EL (cell line): ENCODE results near the gene CFAP99.
"Not testable (repeated sequence)": the region's sequence is repeated elsewhere in the genome, so short reads cannot be mapped to it uniquely, and the experiment has no call there.

ENCODE experiments used
- DNase-seq: peaks from one replicate; pipeline ENCODE4 v3.0.0-alpha.2; 2016

CFAP99 gene

DNA sequence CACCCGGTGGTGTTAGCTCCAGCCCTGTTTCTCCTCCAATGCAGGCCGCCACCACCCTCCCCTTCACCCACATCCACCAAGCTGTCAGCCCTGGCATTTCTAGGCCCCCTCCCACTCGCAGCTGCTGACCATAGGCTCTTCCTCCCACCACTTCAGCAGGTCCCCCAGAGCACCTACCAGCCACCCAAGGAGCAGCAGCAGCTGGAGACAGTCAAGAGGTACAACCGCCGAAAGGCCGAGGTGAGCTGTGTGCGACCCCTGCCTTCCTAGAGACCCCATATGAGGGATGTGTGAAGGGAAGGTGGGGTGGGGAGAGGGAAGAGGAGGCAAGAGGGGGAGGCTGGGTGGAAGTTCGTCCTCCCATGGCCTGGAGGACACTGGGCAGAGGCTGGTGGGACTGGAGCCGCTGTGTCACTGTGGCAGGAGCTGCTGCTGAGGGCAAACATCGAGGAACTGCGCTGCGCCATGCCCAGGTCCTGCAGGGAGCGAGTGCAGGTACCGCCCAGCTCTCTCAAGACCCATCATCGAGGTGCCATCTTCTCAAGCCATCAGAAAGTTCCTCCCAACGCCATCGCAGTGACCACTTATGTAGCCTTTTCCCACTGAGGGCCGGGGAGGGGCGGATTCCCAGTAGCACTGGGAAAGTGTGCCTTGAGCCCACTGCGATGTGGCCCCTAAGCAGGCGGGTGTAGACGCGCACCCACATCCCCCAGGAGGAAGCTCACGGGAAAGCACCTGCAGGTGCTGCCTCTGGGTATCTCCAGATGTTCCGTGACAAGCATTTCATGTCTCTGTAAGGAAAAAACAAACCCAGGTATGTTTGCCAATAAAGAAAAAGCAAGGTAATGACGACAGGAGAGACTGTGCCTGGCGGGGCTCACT, 31.0 kb downstream of the CFAP99 start:
- no peak for DNase-seq

- DNase-seq, result no peak
Measured at GRCh38 chr4:2450394-2451035, 31.8 kb downstream of the CFAP99 start.

GRCh38 chr4:2451036-2451520, 32.3 kb downstream of the CFAP99 start:
- no peak for DNase-seq

DNA sequence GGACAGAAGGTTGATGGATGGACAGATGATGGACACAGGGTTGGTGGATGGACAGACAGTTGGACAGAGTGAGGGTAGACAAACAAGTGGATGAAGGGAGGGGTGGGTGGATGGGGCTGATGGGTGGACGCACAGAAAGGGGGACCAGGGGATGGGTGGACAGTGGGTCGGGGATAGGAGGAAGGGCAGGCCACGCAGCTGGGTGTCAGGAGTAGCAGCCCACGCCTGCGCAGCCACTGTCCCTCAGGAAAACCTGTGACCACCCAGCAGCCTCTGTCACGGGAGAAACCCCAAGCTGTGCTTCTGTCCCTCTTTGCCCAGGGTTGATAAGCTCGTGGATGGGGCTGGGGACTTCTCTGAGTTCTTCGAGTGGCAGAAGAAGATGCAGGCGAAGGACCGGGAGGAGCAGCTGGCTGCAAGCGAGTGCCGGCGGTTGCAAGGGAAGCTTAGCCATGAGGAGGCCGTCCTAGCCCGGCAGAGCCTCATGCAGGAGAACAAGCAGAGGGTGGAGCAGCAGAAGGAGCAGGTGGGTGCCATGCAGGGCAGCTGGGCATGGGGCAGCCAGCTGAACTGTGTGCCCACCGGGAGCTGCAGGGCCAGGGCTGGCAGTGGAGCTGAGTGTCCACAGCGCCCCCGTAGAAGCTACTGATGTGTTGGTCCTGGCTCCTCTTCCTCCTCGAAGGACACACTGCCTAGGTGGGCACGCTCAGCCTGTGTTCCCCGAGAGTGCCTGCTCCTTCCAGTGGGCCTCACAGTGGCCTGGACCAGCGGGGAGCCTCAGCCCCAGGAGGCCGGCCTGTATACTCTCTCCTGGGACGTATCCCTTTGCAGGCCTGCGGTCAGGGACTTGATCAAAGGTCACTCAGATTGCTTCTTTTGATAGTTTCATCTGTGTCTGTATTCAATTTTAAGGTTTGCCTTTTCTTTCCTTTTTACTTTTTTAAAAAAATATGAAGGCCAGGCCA, 33.3 kb downstream of the CFAP99 start:
- DNase-seq, result no peak

GRCh38 chr4:2457481-2458295, 38.9 kb downstream of the CFAP99 start:
- DNase-seq, result no peak

DNA sequence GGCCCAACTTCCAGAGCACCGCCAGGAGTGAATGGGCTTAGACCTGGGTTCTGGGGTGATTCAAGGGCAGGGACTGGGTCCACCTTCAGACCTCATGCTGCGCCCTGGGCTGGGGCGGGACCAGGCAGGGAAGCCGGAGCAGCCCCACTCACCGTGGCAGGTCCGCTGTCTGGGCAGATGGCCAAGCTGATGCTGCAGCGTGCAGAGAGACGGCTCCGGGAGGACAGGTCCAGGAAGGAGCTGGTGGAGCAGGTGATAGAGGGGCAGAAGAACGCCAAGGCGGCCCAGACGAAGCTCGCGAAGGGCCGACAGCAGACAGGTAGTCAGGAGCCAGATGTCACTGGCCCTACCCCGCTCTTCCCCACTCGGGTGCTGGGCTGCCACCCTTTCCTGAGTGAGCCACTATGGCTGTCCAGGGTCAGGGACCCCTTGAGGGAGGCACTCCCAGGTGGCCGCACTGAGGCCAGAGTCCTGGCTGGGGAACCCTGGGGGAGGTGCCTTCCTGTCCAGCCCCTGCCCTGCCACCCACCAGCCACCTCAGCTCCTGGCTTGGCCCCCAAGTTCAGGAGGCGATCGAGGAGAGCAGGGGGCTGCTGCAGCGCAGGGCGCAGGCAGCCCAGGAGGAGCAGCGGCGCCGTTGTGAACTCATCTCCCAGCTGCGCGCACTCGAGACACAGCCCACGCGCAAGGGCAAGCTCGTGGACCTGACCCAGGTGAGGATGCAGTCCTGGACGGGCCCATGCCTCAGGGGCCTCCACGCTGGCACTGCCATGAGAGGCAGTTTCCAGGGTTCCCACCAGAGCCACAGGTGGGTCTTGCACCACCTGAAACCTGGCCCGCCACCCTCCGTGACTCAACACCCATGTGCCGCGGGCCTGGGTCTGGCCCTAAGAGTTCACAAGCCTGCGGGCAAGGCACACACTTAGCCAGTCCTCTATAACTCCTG, 40.1 kb downstream of the CFAP99 start:
- DNase-seq, result no peak

GRCh38 chr4:2459589-2460349, 41.0 kb downstream of the CFAP99 start:
- DNase-seq, result no peak

GRCh38 chr4:2461246-2461960, 42.6 kb downstream of the CFAP99 start:
- DNase-seq, result no peak

GRCh38 chr4:2462218-2462991, 43.6 kb downstream of the CFAP99 start:
- DNase-seq, result peak; percentile 71

- DNase-seq, result no peak
Measured at GRCh38 chr4:2462992-2463762, 44.4 kb downstream of the CFAP99 start.

- DNase-seq, result no peak
Measured at GRCh38 chr4:2465032-2465431, 46.3 kb downstream of the CFAP99 start.

DNA sequence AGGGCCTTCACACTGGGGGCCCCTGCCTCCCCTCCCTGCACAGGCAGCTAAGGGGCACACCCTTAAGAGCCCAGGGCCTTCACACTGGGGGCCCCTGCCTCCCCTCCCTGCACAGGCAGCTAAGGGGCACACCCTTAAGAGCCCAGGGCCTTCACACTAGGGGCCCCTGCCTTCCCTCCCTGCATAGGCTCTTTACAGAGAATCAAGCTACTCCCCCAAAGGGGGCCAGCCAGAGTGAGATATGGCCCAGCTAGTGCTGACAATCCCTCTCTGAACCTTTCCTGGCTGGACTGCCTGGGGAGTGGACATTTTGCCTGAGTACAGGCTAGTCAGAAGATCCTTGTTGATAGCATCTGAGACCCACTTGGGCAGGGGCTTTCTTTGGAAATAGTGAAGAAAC, 46.8 kb downstream of the CFAP99 start:
- not testable (repeated sequence) for DNase-seq

DNA sequence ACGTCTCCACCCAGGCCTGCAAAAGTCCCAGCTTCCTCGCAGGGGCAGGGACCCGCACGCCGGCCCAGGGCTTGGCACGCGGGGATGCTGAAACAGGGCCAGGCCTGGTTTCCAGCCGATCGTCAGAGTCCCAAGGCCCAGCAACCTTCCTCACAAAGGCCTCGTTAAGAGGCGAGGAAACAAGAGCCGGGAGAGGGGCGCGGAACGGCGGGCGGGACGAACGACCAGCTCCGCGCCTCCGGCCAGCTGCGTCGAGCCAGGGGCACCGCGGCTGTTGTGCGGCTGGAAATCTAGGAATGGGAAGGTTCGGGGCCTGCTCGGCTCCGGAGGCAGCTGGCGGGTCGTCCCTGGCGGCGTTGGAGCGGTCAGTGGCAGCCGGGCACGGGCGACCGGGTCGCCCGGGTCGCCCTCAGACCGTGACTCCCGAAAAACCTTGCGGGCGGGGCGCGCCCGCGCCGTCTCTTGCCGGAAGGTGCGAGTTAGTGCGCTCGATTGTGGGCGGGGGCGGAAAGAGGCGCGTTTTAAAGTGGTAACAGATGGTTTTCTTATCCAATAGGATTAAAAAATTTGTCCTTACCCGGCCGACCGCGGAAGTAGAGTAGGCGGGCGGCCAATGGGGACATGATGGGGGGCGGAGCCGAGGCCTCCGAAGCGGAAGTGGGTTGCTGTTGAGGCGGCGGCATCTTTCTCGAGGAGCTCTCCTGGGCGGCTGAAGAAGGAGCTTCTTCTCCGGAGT, 49.9 kb downstream of the CFAP99 start, which contains the start of gene RNF4:
RNF4 (plus strand) TSS at position 651 of the 736 bp plus-strand sequence. CDS start 21,388 bp downstream, outside the sequence.
- DNase-seq, result peak; percentile 96

- peak; percentile 45 for DNase-seq
Measured at GRCh38 chr4:2469192-2469984, 50.6 kb downstream of the CFAP99 start.

- DNase-seq, result no peak
Measured at GRCh38 chr4:2470791-2471190, 52.0 kb downstream of the CFAP99 start.

- DNase-seq, result peak; percentile 55
Measured at GRCh38 chr4:2472187-2472586, 53.4 kb downstream of the CFAP99 start.
